ENCODE results near the gene PIP5K1C.

DNA sequence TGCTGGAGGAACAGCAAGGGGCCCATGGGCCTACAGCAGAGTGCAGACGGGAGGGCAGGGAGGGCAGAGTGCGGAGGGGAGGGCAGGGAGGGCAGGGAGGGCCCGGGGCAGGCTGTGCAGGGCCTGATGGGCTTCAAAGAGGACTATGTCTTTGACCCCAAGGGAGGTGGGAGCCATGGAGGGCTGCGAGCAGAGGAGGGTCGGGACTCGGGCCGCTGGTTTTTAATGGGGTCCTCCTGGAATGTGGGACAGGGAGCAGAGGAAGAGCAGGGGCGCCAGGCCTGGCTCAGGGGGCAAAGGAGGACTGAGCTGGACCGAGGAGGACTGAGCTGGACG is 3.6 kb downstream of the PIP5K1C start:
- TF ChIP-seq, protein P1, sequence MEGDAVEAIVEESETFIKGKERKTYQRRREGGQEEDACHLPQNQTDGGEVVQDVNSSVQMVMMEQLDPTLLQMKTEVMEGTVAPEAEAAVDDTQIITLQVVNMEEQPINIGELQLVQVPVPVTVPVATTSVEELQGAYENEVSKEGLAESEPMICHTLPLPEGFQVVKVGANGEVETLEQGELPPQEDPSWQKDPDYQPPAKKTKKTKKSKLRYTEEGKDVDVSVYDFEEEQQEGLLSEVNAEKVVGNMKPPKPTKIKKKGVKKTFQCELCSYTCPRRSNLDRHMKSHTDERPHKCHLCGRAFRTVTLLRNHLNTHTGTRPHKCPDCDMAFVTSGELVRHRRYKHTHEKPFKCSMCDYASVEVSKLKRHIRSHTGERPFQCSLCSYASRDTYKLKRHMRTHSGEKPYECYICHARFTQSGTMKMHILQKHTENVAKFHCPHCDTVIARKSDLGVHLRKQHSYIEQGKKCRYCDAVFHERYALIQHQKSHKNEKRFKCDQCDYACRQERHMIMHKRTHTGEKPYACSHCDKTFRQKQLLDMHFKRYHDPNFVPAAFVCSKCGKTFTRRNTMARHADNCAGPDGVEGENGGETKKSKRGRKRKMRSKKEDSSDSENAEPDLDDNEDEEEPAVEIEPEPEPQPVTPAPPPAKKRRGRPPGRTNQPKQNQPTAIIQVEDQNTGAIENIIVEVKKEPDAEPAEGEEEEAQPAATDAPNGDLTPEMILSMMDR (IDR thresholded peaks at IDR 0.05; ENCODE audit: borderline replicate concordance, extremely low read depth, low read length, poor library complexity, severe bottlenecking) = no peak
- no peak for TF ChIP-seq EZH2 (IDR thresholded peaks at IDR 0.05; ENCODE audit: borderline replicate concordance, low read depth, low read length, severe bottlenecking)
